Measurements from ENCODE around the gene MVB12B.

MVB12B gene

DNA sequence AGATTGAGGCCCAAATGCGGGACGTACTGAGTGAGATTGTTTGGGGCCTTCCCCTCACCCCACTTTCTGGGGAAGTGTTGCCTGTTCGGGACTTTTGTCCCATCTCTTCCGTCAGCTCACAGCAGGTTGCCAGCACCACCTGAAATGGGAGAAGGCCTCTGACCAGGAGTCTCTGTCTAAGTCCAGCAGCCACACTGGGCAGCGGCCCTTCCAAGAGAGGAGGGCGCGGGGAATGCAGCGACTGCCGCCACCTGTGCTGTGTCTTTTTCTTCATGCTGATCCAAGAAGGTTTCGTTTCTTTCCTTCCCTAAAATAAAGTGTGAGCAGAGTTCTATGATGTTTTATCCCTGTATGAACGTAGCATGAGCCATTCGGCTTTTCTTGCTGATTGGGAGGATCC, 152.9 kb downstream of the MVB12B start:
- no peak for DNase-seq

DNA sequence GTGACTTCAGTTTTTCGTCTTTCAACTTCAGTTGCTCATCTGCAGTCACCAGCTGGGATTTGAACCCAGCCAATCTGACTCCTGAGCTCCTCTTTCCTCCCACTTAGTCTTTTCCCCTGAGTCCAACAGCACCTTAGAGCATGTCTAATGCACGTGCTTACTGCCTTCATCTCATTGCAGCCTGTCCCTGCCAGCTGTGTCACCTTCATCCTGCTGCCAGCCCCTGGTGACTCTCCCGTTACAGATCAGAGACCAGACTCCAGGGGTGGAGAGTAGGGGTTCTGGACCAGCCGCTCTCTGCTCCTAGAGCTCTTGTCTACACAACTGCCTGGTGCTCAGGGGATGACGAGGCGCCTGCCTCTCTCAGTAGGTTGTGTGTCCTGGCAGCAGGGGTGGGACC, 154.2 kb downstream of the MVB12B start:
- no peak for DNase-seq

DNA sequence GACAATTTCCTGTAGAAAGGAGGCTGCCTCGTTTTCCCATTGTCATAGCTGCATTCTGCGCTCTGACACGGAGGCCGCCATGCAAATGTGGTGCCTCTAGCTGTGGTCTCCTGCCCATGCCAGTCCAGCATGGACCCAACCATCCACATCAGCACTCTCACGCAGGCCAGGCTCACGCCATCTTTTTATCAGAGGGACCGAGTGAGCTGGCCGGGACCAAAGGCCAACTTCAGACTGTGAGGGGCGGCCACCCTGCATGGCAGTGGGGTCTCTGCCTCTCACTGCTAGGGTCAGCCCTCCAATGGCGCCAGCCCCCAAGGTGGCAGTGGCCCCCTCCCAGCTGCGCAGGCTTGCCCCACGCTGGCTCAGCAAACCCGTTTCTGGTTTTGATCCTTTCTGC, 155.2 kb downstream of the MVB12B start:
- no peak for DNase-seq

DNA sequence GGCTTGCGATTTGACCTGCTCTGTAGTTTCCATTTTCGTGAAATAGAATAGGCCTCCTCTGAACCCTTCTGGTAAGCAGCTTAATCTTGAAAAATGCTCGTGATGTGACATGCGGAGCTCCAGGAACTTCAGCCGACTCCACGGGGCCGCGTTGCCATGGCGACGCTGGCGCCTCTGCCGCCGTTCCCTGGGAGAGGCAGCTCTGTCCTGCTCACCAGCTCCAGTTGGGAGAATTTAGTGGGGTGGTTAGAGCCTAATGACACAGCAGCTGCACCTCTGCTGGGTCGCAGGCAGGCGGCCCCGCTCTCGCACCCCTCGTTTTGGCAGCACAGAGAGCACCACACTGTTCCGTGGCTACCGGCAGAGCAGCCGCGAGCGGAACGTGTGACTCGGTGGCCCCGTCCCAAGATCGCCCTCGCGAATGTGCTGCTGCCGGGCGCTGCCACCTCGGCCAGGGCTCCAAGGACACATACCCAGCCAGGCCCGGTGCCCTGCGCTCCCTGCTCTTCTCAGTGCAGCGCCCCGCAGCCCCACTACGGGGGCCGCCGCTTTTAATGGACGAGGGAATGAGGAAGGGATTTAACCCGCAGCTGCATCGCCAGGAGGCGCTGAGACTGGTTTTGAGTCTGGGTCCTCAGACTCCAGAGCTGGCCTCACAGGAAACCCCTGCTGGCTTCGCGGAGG, 155.9 kb downstream of the MVB12B start:
- DNase-seq: no peak

DNA sequence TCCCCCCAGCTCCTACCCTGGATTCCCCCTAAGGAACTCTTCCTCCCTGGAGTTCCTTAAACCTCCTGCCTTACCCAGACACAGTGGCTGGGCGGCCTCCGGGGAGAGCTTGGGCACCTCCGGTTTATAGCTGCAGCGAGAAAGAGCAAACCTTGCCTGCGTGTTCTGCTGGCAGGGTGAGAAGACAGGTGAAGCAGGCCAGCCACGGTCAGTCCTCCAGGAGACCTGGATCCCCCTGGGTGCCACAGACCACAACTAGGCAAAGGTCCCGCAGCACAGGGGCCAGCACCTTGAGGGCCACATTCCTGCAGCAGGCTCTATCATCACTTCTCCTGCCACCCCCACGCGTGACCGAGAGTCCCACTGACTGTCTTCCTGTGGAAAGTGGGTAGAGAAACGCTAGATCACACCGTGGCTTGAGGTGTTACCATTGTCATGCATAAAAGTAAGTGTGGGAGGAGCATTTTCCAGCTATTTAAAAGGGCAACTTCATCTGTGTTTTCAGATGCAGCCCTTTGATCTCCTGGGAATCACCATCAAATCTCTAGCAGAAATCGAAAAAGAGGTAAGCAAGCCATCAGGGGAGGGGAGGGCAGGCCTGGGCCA, 156.9 kb downstream of the MVB12B start:
- no peak for DNase-seq

DNA sequence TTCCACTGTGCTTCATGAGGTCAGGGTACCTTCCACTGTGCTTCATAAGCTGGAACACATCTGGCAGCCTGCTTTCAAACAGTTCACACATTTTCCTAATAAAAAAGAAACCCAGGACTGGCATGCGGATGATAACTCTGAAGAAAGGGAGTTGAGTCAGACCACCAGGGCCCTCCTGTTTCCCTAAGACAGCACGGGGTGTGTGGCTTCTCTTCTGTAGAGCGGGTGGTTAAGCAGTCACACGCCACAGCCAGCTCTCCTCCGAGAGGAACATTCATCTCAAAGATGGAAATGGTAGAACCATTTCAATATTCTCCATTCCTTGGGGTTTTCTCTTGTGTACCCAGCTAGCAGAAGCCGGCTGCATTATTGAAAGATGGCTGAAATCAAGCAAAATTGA, 159.0 kb downstream of the MVB12B start:
- DNase-seq: no peak

DNA sequence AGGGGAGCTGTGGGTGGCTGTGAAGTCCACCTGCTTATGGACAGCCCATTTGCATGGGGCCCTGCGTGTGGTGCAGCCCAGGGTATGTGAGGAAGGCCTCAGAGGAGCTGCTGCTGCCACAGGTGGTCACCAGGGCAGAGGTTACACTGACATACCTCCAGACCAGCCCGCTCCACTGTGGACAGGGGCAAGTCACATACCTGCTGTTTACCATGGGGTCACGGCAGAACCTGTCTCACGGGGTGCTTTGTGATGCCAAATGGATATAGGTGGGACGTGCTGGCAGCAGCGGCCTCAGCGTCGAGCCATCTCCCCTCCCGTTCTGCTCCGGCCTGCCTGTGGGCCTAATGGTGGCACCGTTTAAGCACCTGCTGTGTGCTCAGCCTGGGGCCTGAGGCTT, 159.6 kb downstream of the MVB12B start:
- DNase-seq: no peak

DNA sequence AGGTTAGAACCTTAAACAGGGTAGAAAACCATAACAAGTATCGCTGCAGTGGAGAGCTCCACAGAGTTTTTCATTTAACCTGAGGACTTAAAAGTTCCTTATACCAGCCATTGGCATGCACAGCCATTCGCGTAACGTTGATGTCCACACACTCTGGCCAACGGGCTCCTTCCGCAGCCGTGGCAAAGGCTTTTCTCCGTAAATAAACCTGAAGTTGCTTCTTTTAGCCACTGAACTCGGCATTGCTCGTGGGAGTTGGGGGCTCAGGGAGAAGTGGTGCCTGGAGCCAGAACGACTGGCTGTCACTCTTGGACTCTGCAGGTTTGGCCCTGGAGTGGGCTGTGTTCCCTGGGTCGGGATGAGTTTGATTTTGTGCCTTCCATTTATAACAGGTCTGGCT, 161.2 kb downstream of the MVB12B start:
- DNase-seq: no peak

DNA sequence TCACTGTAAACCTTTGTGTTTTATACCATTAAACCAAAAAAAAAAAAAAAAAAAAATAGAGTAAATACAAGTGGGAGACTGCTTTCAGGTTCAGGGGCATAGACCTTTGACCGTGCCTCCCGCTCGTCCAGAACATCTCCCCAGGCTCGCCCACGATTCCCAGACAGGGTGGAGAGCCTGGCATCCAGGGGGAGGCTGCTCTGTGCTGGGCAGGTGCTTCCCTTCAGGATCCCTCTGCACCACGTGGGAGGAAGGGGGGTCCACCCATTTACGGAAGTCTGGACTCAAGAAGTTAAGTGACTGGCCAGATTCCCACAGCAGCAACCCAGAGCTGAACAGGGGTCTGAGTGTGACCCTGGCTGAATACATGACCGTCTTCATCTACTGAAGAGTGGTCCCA, 161.7 kb downstream of the MVB12B start:
- no peak for DNase-seq

DNA sequence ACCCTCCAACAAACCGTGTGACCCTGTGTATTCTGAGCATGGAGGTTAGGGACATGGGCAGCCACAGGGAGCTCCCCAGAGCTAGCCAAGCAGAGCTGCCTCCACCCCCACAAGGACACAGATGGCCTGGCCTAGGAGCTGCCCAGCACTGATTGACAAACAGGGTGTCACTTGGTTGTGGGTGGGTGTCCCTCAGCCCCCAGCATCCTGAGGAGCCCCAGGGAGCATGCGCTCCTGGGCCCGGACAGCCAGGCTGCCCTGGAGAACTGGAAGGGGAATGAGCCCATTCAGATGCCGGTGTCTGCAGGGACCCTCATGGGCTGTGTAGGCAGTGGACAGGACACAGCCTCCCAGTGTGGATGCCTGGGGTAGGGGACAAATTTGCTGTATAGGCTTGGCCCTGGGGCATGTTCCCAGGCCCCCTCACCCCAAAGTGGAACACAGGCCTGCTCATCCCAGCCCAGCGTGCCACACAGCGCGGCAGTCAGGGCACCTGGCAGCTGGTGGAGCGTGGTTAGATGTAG, 162.3 kb downstream of the MVB12B start:
- no peak for DNase-seq

DNA sequence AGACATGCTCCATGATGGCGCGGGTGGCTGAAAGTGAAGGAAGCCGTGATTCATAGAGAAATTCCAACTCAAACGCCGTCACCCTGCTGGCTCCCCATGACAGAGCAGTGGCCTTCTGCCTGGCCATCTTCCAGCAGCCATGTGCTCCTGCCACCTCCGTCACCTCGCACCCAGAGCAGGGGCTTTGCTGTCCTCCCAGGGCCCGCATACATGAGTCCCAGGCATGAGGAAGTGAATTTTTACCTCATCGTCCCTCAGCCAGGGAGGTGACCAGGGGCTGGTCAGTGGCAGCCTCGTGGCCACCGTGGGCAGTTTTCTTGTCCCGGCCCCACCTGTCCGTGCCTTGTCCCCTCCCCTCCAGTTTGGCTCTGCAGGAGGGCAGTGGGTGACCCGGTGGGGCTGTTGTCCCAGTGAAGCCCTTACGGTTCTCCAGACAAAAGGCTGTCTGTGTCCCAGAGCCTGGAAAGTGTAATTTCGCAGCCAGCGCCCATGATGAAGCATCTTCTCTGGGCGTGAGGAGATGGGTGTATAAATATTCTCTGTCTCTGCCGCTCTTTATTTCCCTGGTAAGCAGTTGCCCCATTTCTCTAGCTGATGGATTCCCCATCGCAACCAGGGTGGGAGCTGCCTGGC, 163.1 kb downstream of the MVB12B start:
- DNase-seq: no peak

DNA sequence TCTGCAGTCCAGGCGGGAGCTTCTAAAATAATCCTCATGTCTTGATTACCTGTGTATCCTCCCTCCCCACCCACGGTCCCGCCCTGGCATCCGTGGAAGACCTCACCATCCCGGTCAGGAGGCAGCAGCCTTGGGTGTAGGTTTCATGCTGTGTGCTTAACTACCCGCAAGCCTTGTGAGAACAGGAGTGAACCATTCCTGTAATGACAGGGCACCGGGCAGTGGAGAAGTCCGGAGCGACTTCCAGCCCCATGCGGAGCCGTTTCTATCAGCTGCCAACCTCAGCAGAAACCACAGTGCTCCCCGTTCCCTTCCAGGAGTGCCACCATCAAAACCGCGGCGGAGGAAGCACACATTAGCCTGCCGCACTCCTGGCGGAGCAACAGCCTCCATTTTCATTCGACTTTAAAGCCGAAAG, 163.6 kb downstream of the MVB12B start:
- no peak for DNase-seq

DNA sequence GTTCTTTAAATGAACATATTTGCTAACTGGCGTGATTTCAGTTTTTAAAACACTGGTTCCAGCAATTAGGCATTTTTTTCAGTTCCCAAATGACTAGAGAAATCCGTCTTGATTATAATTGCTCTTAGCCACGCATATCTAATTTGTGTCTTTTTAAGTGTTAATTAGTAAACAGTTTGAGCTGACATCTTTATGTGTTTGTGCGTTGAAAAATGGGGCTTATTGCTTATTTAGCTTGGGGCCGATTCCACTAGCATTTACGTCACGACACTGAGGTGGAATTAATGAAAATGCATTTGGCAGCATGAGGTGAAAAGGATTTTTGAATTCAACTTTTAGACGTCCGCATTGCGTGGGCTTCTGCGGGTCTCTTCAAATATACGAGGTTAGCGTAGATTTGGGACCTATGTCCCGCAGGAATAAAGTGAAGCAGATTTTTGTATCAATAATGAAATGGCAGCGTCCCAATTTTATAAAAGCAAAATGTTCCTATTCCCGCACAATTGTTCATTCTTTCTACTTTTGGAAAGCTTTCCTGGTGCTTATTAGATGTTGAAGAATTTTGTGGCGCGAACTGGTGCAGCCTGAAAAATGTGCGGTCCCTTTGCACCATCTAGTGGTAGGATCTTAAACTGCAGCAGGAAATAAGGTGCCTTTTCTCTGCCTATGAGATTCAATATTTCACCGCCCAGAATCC, 164.4 kb downstream of the MVB12B start:
- peak; percentile 30 for DNase-seq

DNA sequence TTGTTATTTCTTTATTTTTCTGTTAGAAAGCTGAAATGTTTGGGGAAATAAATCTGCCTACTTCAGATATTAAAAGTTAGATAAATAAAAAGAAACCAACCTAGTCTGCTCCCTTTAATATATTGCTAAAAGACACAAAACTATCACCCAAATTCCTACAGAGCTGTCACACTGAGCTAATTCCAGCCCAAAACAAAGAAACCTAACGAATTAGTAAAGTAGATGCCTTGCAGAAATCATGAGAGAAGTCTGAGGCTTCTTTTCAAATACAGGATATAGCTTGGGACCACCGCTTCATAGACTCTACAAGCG, 164.9 kb downstream of the MVB12B start:
- no peak for DNase-seq

DNA sequence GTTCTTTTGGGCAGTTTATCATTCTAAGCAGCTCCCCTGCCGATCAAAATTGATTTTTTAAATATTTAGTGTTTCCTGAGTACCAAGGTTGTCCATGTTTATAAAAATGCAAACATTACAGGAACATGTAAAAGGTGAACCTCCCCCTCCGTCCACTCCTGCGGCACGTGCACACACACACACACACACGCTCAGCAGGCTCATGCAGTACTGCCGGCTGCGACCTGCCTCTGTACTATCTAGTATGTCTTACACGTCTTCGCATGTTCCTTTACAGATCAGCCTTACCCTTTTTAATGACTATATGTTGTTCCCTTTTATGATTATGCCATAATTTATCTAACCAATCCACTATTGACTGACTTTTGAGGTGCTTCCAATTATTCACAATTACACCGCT, 165.3 kb downstream of the MVB12B start:
- no peak for DNase-seq

DNA sequence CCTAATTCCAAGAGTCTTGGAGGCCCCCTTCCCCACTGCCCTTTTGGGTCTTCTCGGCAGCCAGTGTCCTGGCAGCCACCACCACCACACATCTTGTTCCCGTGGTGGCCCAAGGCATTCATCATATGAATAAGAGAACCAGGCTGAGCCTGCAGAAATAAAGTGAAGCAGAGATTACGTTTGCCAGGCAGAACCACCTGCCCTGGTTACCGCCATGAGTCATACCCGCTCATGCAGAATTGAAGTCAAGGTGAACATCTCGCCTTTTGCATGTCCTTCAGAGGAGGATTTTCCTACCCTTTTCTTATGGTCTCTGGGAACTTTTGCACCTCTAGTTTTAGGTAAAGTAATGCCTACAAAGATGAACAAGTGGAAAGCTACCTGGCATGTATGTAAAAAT, 167.6 kb downstream of the MVB12B start:
- DNase-seq: no peak

DNA sequence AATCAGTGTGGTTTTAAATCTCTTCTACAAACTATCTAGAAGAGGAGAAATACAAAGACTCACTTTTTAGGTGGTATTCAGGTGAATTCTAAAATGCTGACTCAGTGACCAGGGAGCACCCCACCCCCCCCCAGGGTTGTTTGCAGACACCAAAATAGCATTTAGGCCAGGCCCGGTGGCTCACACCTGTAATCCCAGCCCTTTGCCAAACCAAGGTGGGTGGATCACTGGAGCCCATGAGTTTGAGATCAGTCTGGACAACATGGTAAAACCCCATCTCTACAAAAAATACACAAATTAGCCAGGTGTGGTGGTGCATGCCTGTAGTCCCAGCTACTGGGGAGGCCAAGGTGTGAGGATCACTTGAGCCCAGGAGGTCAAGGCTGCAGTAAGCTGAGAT, 168.1 kb downstream of the MVB12B start:
- no peak for DNase-seq

DNA sequence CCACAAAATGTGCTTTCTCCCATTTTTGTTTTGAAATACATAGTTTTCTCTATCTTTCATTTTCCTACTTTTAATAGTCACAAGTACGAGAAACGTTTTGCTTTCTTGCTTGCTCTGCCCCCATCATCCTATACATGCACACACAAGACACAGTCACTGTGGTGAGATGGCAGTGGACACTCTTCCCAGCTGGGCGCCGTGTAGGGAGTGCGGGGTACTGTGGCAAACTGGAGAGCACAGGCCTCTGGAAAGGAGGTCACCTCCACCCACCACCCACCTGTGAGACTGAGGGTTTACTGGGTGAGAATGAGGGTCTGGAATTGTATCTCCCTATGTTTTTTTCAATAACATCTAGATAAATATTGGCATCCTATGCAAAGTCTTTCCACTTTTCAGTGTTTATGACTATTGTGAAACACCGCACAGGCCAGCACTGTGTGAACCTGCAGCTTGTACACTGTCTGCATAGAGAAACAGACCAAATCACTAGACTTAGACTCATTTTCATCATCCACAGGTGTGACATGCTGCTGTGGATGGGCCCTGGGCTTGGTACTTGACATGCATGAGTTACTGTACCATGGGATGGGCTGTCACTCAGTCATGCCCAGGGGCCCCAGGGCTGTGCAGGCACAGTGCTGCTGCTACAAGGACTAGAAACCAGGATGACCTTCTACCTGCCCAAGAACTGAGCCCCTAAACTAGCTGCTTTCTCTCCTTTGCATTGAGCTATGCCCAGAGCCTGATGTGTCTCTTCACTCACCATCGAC, 169.0 kb downstream of the MVB12B start:
- DNase-seq: no peak

DNA sequence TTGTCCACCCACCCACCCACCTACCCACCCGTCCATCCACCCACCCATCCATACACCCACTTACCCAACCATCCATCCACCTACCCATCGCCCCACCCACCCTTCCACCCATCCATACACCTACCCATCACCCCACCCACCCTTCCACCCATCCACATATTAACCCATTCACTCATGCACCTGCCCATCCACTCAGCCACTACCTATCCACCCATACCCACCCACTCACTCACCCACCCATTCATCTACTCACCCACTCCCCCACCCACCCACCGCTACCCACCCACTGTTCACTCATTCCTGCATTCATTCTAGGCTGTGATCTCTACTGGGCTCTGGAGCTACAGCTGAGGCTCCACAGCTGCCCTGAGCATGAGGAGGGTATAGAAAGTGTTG, 169.6 kb downstream of the MVB12B start:
- DNase-seq: no peak

DNA sequence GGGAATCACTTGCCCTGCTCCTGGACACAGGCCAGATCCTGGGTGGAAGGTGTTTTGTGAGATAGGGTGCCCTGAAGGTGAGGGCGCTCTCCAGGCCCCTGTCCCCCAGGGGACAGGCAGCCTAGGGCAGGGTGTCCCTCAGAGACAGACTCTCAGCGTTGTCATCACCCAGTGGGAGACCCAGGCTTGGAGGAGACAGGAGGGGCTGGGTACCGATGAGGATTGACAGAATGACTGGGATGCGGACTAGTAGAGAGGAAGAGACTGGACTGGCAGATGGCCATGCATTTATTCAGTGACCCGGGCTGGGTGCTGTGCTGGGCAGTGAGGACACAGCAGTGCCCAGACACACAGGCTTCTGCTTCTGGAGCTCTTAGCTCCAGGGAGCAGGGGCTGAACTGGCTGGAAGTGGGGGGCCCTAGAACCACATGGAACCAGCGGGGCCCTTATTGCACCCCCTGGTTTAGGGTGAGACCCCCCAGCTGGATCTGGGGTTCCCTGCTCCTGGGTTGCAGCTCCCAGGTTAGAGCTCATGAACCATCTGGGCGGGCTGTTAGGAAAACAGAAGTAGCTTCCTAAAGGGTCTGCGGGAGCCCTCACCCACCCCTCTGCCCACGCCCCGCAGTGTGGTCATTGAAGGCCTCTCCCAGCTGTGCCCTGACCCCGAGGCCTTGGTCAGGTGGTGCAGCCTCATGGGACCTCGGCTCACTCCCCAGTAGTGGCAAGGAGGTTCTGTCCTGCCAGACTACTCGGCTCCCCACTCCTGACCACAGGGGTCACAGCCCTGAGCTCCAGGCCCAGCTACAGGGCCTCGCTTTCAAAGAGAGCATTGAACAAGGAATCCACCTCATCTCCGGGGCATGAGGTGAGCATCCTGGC, 170.4 kb downstream of the MVB12B start:
- DNase-seq: no peak

DNA sequence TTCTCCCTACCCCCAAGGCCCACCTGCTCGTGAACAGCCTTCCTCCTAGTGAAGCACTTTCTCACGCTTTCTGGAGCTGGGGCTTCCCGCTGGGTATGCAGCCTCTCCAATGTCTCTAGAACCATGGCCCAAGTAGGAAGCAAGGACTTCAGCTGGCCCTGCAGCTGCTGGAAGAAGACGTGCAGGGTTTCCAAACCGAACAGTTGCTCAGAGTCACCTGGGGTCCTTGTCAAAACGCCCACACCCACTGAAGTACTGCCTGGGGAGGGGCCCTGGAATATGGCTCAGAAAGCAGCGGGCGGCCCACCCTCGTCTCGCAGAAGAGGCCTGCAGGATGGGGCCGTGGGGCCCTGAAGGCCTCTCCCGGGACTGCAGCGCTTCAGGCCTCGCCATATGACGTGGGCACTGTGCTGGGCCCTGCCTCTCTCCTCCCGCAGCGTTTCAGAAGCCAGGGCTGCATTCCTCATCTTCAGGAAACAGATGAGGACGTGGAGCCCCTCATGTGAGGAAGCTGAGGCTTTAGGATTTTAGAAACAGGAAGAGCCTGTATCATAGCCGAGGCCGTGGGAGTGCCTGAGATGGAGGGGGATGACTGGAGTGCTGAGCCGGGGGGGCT, 171.1 kb downstream of the MVB12B start:
- no peak for DNase-seq

DNA sequence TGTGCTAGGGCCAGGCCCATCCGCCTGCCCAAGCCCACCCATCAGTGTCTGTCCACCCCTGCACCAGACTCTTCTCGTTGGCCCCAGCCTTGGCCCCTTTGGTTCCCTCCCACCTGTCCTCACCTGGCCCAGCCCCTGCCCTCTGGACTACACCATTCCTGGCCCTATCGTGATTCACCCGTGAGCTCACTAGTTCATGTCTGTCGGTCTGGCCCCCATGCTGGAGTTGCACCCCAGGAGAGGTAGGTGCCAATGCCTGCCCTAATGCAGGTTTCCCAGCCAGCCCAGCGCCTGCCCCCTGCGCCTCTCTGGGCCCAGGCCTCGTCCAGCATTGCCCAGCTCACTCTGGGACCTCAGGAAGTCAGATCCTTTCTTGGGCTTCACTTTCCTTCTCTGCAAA, 171.7 kb downstream of the MVB12B start:
- no peak for DNase-seq
